Cardiac fibroblast (primary cell): ENCODE results near the gene PSMG4.

Experiments used
- DNase-seq, 2 donors: peaks; one replicate each; pipeline versions ENCODE4 v3.0.0 to v3.0.0-alpha.2; 2010; ENCODE audit warnings: low read depth in 2 of 2
- H3K4me3 ChIP-seq, 2 donors: replicated peaks in 1 of 2; 1 replicate in 1 of 2; 2 replicates in 1 of 2; pipeline ENCODE4 v1.5.1; 2011; ENCODE audit warnings: low read depth in 2 of 2, low read length in 2 of 2, mild to moderate bottlenecking in 2 of 2, moderate library complexity in 1 of 2
- TF ChIP-seq, protein P1 (sequence below): IDR thresholded peaks from one replicate; pipeline ENCODE4 v1.5.1; 2011; ENCODE audit warnings: low read depth, mild to moderate bottlenecking, low read length, inconsistent platforms

Gene PSMG4, protein sequence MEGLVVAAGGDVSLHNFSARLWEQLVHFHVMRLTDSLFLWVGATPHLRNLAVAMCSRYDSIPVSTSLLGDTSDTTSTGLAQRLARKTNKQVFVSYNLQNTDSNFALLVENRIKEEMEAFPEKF

DNA sequence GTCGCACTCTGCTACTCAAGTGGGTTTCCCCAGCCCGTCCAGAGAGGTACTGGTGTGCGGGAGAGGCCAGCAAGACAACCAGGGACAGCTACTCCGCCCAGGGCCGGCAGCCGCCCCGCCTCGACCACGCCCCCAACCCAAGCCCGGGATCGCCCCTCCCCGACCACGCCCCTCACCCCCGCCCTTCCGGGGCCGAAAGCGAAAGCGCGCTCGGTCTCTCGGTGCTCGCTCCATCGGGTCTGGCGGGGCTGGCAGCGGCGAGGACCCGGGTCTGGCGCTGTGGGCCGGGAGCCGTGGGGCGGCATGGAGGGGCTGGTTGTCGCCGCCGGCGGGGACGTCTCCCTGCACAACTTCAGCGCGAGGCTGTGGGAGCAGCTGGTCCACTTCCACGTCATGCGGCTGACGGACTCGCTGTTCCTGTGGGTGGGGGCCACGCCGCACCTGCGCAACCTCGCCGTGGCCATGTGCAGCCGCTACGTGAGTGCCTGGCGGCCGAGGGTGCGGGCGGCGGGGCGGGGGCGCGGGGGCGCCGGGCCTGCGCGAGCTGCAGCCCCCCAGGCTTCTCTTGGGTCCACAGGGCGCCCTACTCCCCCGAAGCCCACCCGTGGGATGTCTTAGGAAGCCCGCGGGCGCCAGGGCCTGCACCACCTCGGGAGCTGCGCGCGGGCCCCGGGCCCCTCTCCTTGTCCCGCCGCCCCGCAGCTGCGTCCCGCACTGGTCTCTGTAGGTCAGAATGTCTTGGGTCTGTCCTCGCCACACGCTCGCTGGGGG is at the start of gene PSMG4:
PSMG4 (plus strand) TSS at position 228 of the 771 bp plus-strand sequence; CDS start at position 304, 76 bp downstream.
- DNase-seq = peak; percentile 87 to 92
- TF ChIP-seq, protein P1, sequence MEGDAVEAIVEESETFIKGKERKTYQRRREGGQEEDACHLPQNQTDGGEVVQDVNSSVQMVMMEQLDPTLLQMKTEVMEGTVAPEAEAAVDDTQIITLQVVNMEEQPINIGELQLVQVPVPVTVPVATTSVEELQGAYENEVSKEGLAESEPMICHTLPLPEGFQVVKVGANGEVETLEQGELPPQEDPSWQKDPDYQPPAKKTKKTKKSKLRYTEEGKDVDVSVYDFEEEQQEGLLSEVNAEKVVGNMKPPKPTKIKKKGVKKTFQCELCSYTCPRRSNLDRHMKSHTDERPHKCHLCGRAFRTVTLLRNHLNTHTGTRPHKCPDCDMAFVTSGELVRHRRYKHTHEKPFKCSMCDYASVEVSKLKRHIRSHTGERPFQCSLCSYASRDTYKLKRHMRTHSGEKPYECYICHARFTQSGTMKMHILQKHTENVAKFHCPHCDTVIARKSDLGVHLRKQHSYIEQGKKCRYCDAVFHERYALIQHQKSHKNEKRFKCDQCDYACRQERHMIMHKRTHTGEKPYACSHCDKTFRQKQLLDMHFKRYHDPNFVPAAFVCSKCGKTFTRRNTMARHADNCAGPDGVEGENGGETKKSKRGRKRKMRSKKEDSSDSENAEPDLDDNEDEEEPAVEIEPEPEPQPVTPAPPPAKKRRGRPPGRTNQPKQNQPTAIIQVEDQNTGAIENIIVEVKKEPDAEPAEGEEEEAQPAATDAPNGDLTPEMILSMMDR = no peak
- H3K4me3 ChIP-seq = peak within 1 kb of the TSS; percentile 84 to 98

DNA sequence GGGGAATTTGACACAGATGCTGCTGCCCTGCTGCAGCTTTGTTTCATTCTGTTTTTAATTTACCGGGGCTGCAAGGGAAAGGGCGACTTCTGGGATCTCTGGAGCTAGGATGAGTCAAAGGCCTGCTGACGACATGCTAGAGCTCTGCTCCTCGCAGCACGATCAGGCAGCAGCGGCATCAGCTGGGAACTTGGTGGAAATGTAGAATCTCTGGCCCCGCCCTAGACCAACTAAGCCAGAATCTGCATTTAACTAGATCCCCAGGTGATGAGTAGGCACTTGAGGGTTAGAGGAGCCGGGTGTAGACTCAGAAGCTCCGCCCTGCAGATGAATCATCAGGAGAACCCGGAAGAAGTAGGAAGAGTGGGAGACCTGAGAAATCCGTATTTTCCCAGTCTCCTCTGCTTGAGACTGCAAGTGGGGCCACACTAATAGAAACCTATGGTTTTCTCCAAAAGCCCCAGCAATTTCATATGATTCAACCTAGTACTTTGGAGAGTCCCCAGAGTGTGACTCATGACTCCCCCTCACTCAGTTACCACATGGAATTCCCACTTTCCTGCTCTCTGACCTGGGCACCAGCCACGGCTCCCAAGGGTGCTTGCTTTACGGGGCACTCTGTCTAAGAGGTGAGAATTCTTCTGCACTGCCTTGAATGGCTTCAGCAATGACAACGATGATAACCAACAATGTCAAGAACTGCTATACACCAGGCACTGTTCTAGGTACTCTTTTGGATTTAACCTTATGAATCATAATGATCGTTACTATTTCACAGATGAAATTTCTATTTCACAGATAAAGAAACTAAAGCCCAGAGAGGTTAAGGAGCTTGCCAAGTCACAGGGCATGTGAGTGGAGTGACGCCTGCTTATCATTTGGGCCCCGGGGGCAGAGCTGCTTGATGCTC is 49.4 kb upstream of the PSMG4 start:
- TF ChIP-seq, protein P1 = peak; percentile 22
- H3K4me3 ChIP-seq = peak overlapping the region in 1 of 2 donors; percentile 15
- DNase-seq = peak; percentile 93 to 98

DNA sequence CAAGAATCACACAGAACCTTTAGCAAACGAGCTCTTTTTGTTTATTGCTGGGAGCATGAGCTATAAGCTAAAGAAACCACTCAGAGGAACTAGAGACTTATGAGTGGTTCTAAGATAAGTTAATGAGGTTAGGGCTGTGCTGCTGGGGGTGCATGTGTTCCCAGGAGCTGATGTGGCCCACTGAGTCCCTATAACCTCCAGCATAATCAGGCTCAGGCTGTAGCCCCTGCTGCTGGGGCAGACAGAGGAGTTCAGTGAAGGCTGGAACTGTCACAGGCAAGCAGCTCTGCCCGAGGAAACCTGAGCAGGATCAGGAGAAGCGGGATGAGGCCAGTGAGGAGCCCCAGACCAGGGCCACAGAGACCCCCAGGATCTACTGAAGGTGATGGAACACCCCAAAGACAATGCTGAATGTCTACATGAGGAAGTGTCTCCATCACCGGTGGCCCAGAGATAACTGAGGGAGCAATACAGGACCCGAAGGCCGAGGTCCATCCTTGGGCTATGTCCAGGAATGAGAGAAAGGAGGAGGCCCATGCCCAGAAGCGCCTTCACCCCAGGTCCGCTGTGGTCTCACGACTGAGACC is 48.6 kb upstream of the PSMG4 start:
- TF ChIP-seq, protein P1 = no peak
- no peak overlapping the region for H3K4me3 ChIP-seq
- no peak for DNase-seq

DNA sequence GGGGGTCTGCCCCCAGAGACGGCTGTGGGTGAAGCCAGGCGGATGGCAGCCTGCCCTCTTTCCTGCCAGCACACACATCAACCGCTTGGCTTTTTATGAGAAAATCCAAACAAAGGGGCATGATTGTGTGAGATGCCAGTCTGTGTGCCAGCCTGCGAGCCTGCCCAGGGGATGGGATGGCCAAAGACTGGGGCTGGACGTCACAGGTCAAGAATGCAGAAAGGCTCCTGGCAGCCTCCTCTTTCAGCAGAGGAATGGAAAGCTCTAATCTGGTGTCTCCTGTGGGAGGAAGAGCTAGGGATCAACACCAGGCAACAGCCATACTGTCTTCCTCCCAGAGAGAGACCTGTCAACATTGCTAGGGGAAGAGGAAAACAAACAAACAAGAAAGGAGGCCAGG is 47.1 kb upstream of the PSMG4 start:
- H3K4me3 ChIP-seq = no peak overlapping the region
- TF ChIP-seq, protein P1 = no peak
- DNase-seq = peak in 1 of 2 donors; percentile 66

DNA sequence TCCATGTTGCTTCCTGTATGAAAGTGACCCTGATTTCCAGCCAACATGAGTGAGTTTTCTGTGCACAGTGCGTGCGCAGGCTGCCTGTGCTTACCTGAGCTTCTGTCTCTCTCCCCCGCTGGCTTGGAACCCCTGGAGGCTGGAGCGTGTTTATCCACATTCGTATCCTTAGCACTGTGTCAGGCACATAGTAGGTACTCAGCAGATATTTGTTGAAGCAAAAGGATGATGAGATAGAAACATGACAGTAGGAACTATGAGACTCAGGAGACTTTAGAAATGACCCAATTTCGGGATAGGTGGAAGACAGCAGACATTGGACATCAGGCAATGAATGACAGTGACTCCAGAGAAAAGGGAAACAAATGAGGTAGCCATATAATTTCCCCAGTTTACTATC is 46.5 kb upstream of the PSMG4 start:
- no peak overlapping the region for H3K4me3 ChIP-seq
- TF ChIP-seq, protein P1 = no peak
- no peak for DNase-seq

DNA sequence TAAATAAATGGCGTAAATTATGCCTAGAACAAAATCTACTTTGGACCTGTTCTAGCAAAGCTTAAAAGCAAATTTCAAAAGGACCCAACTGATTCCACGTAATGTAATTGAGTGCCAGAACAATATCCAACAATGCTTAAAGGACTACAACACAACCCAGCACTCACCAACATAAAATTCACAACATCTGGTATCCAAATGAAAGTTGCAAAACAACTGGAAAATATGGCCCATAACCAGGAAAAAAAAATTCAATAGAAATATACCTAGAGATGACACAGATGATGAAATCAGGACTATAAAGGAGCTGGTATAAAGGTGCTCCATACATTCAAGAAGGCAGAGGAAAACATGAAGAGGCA is 45.4 kb upstream of the PSMG4 start:
- DNase-seq = no peak
- TF ChIP-seq, protein P1 = no peak
- no peak overlapping the region for H3K4me3 ChIP-seq
